Upper lobe of right lung (tissue), 1 donor: ENCODE data around the gene OR8B3. TPM values are rescaled to one million over a fixed set of nuclear protein-coding genes. Genes with fewer than 3 reads are reported as not detected.

ENCODE experiments used
- ATAC-seq: fragments of 200-7000 bp; cut with Tn5 transposase; one replicate; pipeline ENCODE4 v1.9.1; 2020; ENCODE audit warnings: mild to moderate bottlenecking, moderate library complexity
- DNase-seq: peaks from one replicate; pipeline ENCODE4 v3.0.0-alpha.2; 2020
- H3K27ac ChIP-seq: fragments of 200-600 bp; one replicate; pipeline ENCODE4 v1.8.0; 2022
- H3K27me3 ChIP-seq: fragments of 200-600 bp; one replicate; pipeline ENCODE4 v1.8.0; 2022; ENCODE audit warnings: mild to moderate bottlenecking
- H3K36me3 ChIP-seq: fragments of 200-600 bp; one replicate; pipeline ENCODE4 v1.8.0; 2022
- H3K4me1 ChIP-seq: fragments of 200-600 bp; one replicate; pipeline ENCODE4 v1.8.0; 2022
- H3K4me3 ChIP-seq: fragments of 200-600 bp; one replicate; pipeline ENCODE4 v1.8.0; 2022; ENCODE audit warnings: mild to moderate bottlenecking
- H3K9me3 ChIP-seq: fragments of 200-600 bp; one replicate; pipeline ENCODE4 v1.8.0; 2022
- intact Hi-C: fragments of 100-400 bp; cut with DNase I; formaldehyde crosslinking; loops from one replicate; pipeline ENCODE4 v1.11.0; 2022
- total RNA-seq: library from RNA; stranded (reverse); fragmentation: NEBNext Ultra II Directional; extraction: Animal tissue kit (Norgen Biotek cat#: 25700); gene quantifications from one replicate; pipeline ENCODE4 v1.2.1, GENCODE V29; 2021
- TF ChIP-seq, protein P1 (sequence below): fragments of 200-600 bp; IDR thresholded peaks from one replicate; pipeline ENCODE4 v1.8.0; 2022; ENCODE audit warnings: antibody characterized with exemption
- donor health status: DM: no; HTN: yes; CAD: no; lungs with severe emphysema.

OR8B3 gene
- total RNA-seq, 1 donor from 2014 or later, result not detected

- Histone ChIP-seq H3K9me3 (no peaks in the 10 kb centered on the region), H3K36me3 (no peaks in the 10 kb centered on the region), H3K4me3 (no peak overlapping the region), H3K27me3 (no peaks in the 10 kb centered on the region), H3K27ac (no peak overlapping the region), H3K4me1 (no peaks in the 10 kb centered on the region)
- TF ChIP-seq, protein P1, sequence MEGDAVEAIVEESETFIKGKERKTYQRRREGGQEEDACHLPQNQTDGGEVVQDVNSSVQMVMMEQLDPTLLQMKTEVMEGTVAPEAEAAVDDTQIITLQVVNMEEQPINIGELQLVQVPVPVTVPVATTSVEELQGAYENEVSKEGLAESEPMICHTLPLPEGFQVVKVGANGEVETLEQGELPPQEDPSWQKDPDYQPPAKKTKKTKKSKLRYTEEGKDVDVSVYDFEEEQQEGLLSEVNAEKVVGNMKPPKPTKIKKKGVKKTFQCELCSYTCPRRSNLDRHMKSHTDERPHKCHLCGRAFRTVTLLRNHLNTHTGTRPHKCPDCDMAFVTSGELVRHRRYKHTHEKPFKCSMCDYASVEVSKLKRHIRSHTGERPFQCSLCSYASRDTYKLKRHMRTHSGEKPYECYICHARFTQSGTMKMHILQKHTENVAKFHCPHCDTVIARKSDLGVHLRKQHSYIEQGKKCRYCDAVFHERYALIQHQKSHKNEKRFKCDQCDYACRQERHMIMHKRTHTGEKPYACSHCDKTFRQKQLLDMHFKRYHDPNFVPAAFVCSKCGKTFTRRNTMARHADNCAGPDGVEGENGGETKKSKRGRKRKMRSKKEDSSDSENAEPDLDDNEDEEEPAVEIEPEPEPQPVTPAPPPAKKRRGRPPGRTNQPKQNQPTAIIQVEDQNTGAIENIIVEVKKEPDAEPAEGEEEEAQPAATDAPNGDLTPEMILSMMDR, result no peak
- ATAC-seq, result no peak
- no peak for DNase-seq
- intact Hi-C loops, result no loop called here
Measured at GRCh38 chr11:124441081-124441480, 42.3 kb upstream of the OR8B3 start.

DNA sequence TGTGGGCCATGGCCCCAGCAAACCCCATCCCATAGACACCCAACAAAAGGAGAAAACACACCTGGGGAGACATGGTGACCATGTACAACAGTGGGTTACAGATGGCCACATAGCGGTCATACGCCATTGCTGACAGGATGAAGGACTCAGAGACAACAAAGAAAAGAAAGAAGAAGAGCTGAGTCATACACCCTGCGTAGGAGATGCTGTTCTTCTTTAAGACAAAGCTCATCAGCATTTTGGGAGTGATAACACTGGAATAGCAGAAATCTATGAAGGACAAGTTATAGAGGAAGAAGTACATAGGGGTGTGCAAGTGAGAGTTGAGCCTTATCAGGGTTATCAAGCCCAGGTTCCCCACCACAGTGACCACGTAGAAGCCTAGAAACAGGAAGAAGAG is 41.8 kb upstream of the OR8B3 start:
- Histone ChIP-seq H3K4me3 (no peak overlapping the region), H3K27ac (no peak overlapping the region), H3K27me3 (no peaks in the 10 kb centered on the region), H3K36me3 (no peaks in the 10 kb centered on the region), H3K4me1 (no peaks in the 10 kb centered on the region), H3K9me3 (no peaks in the 10 kb centered on the region)
- intact Hi-C loops, result no loop called here
- TF ChIP-seq, protein P1, result no peak
- ATAC-seq, result no peak
- DNase-seq, result no peak

DNA sequence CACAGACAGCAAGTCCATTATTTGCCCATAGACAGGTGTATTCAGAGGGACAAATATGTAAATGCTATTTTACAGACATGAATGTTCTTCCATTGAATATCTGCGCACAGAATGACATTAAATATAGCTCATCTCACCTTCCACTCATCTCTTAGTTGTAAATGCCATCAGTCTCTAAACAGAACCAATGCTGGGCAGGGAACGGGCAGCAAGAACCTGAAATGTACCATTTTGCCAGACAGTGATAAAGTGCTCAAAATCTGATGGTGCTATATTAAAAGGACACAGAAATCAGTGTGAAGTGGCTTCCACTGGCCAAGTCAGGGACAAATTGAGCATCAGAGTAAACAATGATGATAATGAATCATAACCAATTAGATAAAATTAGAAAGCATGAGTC is 35.9 kb upstream of the OR8B3 start:
- no peaks in the 10 kb centered on the region for H3K27me3 ChIP-seq
- H3K36me3 ChIP-seq, result no peaks in the 10 kb centered on the region
- ATAC-seq (no peak), DNase-seq (no peak)
- intact Hi-C loops, result no loop called here
- no peak overlapping the region for H3K27ac ChIP-seq
- no peaks in the 10 kb centered on the region for H3K4me1 ChIP-seq
- H3K4me3 ChIP-seq, result no peak overlapping the region
- TF ChIP-seq, protein P1, result no peak
- H3K9me3 ChIP-seq, result no peaks in the 10 kb centered on the region

DNA sequence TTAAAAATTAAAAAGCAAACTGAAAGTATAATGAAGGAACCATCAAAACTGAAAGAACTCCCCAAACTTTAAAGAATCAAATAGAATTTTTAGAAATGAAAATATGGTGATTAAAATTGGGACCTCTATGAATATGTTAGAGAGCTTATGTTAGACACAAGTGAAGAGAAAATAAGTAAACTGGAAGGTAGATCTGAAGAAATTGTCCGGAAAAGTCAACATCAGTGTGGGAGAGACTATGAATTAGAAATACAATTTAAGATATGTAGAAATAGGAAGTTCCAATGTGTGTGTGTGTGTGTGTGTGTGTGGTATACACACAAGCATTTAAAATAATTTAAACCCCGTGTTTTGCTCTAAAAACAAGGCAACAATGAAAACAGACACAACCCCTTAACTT is 30.8 kb upstream of the OR8B3 start:
- no peak for ATAC-seq
- no peak for DNase-seq
- H3K4me3 ChIP-seq, result no peak overlapping the region
- TF ChIP-seq, protein P1, result no peak
- no peaks in the 10 kb centered on the region for H3K4me1 ChIP-seq
- no peaks in the 10 kb centered on the region for H3K36me3 ChIP-seq
- H3K27me3 ChIP-seq, result no peaks in the 10 kb centered on the region
- no peak overlapping the region for H3K27ac ChIP-seq
- H3K9me3 ChIP-seq, result no peaks in the 10 kb centered on the region
- intact Hi-C loops, result no loop called here

DNA sequence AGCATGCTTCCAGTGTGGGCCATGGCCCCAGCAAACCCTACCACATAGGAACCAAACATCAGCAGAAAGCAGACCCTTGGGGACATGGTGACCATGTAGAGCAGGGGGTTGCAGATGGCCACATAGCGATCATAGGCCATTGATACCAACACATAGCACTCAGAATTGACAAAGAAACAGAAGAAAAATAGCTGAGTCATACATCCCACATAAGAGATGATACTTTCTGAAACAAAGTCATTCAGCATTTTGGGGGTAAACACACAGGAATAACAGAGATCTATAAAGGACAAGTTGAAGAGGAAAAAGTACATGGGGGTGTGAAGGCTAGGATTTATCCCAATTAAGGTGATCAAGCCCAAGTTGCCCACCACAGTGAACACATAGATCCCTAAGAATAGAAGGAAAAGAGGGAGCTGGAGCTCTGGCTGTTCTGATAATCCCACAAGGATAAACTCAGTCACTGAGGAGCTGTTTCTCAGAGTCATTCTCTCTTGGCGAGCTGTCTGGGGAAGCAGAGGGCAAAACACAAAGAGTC is 25.6 kb upstream of the OR8B3 start, which contains the start of gene OR8B4:
OR8B4 (minus strand) TSS at position 488 of the 538 bp plus-strand sequence; CDS start at position 488, 0 bp downstream.
- Histone ChIP-seq H3K9me3 (no peaks in the 10 kb centered on the region), H3K36me3 (no peaks in the 10 kb centered on the region), H3K4me1 (no peaks in the 10 kb centered on the region), H3K27ac (no peak within 1 kb of the TSS), H3K4me3 (no peak within 1 kb of the TSS), H3K27me3 (peaks cover 9% of the 10 kb centered on the region)
- intact Hi-C loops, result no loop called here
- TF ChIP-seq, protein P1, result no peak
- no peak for ATAC-seq
- DNase-seq, result no peak

GRCh38 chr11:124421043-124421442 is 22.2 kb upstream of the OR8B3 start:
- intact Hi-C loops, result no loop called here

More at GRCh38 chr11:124421043-124421442, 22.2 kb upstream of the OR8B3 start:
- no peak for ATAC-seq
- H3K27ac ChIP-seq, result no peak overlapping the region
- no peaks in the 10 kb centered on the region for H3K4me1 ChIP-seq
- H3K27me3 ChIP-seq, result peaks cover 9% of the 10 kb centered on the region
- no peaks in the 10 kb centered on the region for H3K36me3 ChIP-seq
- TF ChIP-seq, protein P1, result no peak
- no peak overlapping the region for H3K4me3 ChIP-seq
- no peak for DNase-seq
- H3K9me3 ChIP-seq, result no peaks in the 10 kb centered on the region
